Cardiac septum (tissue), 1 donor: ENCODE measurements around the gene LMO7. TPM values are rescaled to one million over a fixed set of nuclear protein-coding genes. Genes with fewer than 3 reads are reported as not detected.

Experiments
- DNase-seq: peaks from one replicate; pipeline ENCODE4 v3.0.0-alpha.2; 2020; ENCODE audit warnings: low spot score
- intact Hi-C: fragments of 100-400 bp; cut with DNase I; formaldehyde crosslinking; loops from one replicate; pipeline ENCODE4 v1.14.0; 2022
- long read RNA-seq: library from polyadenylated mRNA; unstranded; transcript quantifications from one replicate; pipeline ENCODE4 v2.0.0, GENCODE V29; 2021
- total RNA-seq: library from RNA; stranded (reverse); fragmentation: NEBNext Ultra II Directional; extraction: Animal tissue kit (Norgen Biotek cat#: 25700); gene quantifications from one replicate; pipeline ENCODE4 v1.2.1, GENCODE V29; 2021
- donor health status: DM: no; HTN: no; CAD: no.

The LMO7 gene
- 473 TPM for total RNA-seq
- long read RNA-seq, transcript LMO7-212 (4 exons, 597 nt) = major isoform, 6 of 168 reads
- long read RNA-seq, partial matches to known transcripts = 118 of 168 reads
- long read RNA-seq, other reads (novel, unspliced or antisense) = 40 of 168 reads

GRCh38 chr13:75635828-75636435 is at the start of gene LMO7:
LMO7 (plus strand) TSS chr13:75636330; CDS start chr13:75636658, 328 bp downstream.
- DNase-seq = peak; percentile 81
- intact Hi-C loops = no loop called here

GRCh38 chr13:75587679-75588078 is 48.5 kb upstream of the LMO7 start:
- no peak for DNase-seq
- intact Hi-C loops = no loop called here

GRCh38 chr13:75596657-75597182 is 39.4 kb upstream of the LMO7 start:
- DNase-seq = no peak
- intact Hi-C loops = no loop called here

- no peak for DNase-seq
- intact Hi-C loops = no loop called here
Measured at GRCh38 chr13:75600371-75600770, 35.8 kb upstream of the LMO7 start.

- DNase-seq = no peak
- intact Hi-C loops = no loop called here
Measured at GRCh38 chr13:75603038-75603437, 33.1 kb upstream of the LMO7 start.

- intact Hi-C loops = no loop called here
- DNase-seq = no peak
Measured at GRCh38 chr13:75607447-75607846, 28.7 kb upstream of the LMO7 start.

GRCh38 chr13:75610466-75610865 is 25.7 kb upstream of the LMO7 start:
- intact Hi-C loops = no loop called here
- no peak for DNase-seq

GRCh38 chr13:75612354-75612753 is 23.8 kb upstream of the LMO7 start:
- DNase-seq = no peak
- intact Hi-C loops = no loop called here

GRCh38 chr13:75617230-75617629 is 18.9 kb upstream of the LMO7 start:
- intact Hi-C loops = no loop called here
- no peak for DNase-seq

GRCh38 chr13:75618308-75618707 is 17.8 kb upstream of the LMO7 start:
- intact Hi-C loops = no loop called here

GRCh38 chr13:75620020-75620419 is 16.1 kb upstream of the LMO7 start:
- intact Hi-C loops = no loop called here

More at GRCh38 chr13:75618308-75618707, 17.8 kb upstream of the LMO7 start:
- no peak for DNase-seq

GRCh38 chr13:75621147-75621546 is 15.0 kb upstream of the LMO7 start:
- no peak for DNase-seq
- intact Hi-C loops = no loop called here

More at GRCh38 chr13:75620020-75620419, 16.1 kb upstream of the LMO7 start:
- DNase-seq = no peak

GRCh38 chr13:75628801-75629200 is 7.3 kb upstream of the LMO7 start:
- intact Hi-C loops = no loop called here
- DNase-seq = no peak

GRCh38 chr13:75633285-75633684 is 2.8 kb upstream of the LMO7 start:
- intact Hi-C loops = no loop called here
- no peak for DNase-seq

GRCh38 chr13:75635101-75635827 is 866 bp upstream of the LMO7 start:
- intact Hi-C loops = no loop called here
- DNase-seq = no peak

- DNase-seq = peak; percentile 80
- intact Hi-C loops = no loop called here
Measured at GRCh38 chr13:75636436-75637180, 478 bp downstream of the LMO7 start.

GRCh38 chr13:75637181-75637750 is 1.1 kb downstream of the LMO7 start:
- intact Hi-C loops = no loop called here

GRCh38 chr13:75639454-75639853 is 3.3 kb downstream of the LMO7 start:
- intact Hi-C loops = no loop called here
- DNase-seq = no peak

More at GRCh38 chr13:75637181-75637750, 1.1 kb downstream of the LMO7 start:
- no peak for DNase-seq

- intact Hi-C loops = no loop called here
- no peak for DNase-seq
Measured at GRCh38 chr13:75641026-75641425, 4.9 kb downstream of the LMO7 start.

GRCh38 chr13:75643182-75643581 is 7.1 kb downstream of the LMO7 start:
- no peak for DNase-seq
- intact Hi-C loops = no loop called here
